GM18867 (cell line): ENCODE data around the gene DNHD1.

Experiments
- ATAC-seq: cut with Tn5 transposase; IDR thresholded peaks from one replicate; pipeline ENCODE4 v1.9.1; 2021; ENCODE audit warnings: mild to moderate bottlenecking, moderate library complexity; ENCODE audit not compliant: unreplicated experiment

The DNHD1 gene

DNA sequence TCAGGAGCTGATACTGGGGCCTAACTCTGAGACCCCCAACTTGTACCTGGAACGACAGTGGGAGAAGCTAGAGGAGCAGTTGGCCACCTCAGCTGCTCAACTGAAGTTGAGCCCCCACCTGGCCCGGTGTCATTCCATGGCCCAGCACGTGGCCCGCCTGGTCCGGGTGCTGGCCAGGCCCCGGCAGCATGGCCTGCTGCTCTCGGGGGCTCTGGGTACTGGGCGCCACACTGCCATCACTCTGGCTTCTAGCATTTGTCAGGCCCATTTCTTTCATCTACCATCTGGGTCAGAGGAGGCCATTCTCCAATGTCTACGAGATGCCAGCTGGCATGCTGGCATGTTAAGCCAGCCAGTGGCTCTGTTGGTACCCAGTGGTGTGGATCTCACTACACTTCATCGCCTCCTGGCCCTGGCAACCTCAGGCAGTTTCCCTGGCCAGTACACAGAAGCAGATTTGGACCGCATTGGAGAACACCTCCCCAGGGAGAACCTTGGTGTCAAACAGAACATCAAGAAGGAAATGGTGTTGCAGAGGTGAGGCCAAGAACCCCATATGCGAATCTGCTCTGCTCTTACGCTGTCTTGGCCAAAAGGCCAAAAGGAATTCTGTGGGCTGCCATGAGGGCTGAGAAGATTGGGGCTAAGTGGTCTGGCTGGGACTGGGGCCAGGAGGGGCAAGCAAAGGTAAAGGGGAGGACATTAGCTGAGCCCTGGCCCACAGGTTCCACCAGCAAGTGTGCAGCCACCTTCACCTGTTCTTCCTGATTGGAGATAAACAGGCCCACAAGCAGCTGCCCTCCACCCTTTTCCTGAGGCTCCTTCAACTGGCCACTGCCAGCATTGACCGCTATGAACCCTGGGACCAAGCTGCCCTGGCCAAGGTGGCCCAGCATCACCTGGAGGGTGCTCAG lies 60.9 kb downstream of the DNHD1 start:
- ATAC-seq, result no peak

DNA sequence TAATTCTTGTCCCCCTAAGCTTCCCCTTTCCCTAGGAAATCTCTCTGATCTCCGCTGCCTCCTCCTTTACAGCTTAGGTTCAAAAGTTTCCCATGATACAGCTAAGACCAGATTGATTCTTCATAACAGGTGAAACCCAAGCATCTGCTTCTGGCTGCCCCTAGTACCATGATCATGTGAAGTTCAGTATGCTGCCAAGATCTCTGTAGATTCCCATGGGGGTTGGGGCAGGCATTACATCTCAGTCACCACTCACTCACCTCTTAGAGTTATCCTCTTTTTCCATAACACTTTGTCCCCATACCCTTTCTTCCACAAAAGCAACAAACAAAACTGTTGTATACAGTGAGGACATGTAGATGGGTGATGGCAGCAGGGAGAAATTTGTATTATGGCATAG lies 62.3 kb downstream of the DNHD1 start:
- no peak for ATAC-seq

DNA sequence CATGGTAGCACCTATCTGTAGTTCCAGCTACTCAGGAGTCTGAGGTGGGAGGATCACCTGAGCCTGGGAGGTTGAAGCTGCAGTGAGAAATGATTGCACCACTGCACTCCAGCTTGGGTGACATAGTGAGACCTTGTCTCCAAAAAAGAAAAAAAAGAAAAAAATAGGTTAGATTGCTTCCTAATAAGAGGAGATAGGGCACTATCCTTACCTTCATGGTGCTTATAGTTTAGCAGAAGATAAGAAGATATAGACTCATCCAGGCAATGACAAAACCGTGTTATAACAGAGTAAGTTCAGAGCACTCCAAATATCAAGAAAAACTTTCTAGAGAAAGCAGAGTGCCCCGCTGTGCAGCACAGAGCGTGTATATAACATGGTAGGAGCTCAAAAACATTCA lies 64.2 kb downstream of the DNHD1 start:
- ATAC-seq, result no peak

DNA sequence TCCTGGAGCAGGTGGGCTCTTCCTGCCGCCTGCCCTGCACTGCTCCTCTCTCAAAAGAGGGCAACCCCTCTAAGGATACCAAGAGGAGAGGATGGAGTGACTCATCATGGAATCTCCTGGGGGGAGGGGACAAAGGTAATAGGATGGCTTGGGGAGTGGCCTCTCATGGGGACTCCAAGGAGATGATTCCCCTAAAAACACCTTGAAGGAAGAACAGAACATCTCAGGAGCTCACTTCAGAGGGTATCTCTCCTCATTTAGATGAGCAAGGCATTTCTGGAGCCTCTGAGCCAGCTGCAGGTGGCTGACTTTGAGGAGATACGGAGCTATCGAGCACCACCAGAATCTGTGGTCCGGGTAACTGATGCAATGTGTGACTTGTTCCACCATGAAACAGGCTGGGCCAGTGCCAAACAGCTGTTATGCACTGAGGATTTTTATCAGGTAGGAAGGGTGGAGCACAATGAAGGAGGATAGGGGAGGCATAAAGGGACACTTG lies 66.1 kb downstream of the DNHD1 start:
- ATAC-seq, result no peak

DNA sequence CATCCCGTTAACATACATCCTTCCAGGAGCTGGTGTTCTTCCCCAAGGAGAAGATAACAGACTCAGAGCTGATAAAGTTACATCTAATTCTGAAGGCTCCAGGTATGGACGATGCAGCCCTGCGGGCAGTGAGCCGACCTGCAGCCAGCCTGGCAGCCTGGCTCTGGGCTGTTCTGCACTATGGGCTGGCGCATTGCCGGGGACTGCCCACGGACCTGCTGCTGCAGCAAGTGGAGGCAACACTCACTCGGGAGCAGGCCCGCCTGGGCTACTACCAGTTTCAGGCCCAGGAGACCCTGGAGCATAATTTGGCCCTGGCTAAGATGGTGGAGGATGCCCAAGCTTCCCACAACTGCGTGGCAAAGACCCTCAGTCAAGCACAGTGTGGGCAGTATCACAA lies 66.6 kb downstream of the DNHD1 start:
- no peak for ATAC-seq

DNA sequence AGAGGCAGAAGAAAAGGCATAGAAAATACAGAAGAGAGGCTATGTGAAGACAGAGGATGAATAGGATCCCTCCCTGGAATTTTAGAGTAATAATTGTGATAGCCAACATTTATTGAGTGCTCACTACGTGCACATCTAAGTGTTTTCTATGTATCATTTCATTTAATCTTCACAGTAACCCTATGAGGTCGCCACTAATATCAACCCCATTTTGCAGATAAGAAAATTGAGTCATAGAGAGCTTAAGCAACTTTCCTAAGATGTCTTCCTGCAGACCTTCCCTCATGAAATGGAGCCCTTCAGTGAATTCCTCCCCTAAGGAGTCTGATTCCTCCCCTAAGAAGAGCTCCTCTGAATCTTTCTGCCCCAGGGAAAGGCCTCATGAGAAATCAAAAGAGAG lies 68.2 kb downstream of the DNHD1 start:
- ATAC-seq, result no peak

DNA sequence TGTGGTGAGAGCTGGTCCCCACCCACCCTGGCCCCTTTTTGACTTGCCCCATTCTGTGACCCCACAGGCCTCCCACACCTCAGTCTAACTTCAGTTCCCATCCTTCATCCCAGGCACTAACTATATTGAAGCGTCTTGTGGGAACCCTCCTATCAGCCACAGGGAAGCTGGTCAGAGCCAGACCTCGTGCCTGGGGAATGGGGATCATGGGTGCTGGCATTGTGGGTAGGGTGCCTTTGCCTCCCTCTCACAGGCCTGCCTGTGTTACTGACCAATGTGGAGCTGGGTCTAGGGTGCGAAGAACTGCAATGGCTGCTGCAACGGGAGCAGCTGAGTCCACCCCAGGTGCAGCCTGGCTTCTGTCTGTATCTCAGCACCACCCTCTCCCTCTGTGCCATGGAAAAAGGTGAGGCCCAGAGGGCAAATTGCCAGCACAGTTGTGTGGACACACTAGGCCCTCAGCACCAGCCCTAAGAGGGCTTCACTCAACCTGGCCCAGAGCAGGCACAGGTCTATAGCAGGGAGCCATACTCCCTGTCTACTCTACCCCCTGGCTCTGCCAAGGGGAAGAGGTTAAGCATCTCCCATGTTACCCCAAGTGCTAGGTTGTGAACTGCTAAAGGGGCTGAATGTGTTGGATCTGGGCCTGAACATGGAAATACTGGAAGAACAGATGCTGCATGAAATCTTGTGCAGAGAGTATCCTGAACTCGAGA lies 69.1 kb downstream of the DNHD1 start:
- no peak for ATAC-seq

DNA sequence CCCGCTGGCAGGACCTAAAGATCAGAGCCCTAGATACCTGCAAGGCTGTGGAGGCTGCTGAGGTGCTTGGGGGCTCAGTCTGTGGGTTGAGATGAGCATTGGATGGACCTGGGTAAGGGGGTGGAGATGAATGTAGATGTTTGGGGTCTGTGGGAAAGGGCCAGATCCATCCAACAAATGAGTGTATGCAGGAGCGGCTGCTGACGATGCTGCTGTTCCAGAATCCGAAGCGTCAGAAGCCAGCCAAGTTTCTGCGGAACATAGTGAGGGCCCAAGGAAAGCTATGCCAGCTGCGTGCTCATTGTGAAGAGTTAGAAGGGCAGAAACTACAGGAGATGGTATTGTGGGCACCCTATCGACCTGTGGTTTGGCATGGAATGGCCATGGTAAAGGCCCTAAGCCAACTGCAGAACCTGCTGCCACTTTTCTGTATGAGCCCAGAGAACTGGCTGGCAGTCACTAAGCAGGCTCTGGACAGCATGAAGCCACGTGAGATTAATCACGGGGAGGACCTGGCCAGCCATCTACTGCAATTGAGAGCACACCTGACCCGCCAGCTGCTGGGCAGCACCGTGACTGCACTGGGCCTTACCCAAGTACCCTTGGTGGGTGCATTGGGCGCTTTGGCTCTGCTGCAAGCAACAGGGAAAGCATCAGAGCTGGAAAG lies 69.8 kb downstream of the DNHD1 start:
- no peak for ATAC-seq

DNA sequence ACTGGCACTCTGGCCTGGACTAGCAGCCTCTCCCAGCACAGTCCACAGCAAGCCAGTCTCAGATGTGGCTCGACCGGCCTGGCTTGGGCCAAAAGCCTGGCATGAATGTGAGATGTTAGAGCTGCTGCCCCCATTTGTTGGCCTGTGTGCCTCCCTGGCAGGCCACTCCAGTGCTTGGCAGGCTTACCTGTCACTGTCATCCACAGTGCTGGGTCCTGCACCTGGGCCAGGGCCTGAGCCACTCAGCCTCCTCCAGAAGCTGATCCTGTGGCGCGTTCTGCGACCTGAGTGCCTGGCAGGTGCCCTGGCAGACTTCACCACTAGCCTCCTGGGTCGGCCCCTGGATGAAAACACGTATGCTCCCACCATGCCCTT lies 70.3 kb downstream of the DNHD1 start:
- no peak for ATAC-seq

DNA sequence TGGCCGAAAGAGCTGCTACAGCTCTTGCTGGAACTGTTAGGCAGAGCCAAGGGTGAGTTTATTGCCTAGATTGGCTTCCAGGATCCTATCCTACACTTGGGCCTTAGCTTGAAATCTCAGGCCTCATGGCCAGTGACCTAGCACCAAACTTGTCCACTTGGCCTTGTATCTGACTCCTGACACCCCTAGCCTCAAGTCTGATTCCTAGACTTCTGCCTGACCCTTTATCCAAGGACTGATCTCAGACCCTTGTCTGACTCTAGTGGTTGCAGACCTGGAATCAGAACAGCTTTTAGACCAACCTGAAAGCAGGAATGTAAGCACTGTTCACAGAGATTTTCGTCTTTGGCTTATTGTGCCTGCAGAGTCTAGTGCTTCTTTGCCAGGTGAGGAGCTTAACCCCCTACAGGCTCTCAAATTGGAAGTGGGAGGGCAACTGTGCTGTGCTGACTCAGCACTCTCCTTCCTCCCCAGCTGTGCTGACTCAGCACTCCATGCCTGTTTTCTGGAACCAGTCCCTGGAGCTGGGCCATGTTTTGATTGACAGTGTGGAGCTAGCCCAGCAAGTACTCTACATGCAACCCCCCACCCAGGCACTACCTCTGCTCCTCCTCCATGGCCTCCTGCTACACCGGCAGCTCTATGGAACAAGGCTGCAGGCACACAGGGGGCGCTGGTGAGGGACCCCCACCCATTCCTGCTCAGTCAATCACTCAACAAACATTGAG lies 71.3 kb downstream of the DNHD1 start:
- no peak for ATAC-seq

DNA sequence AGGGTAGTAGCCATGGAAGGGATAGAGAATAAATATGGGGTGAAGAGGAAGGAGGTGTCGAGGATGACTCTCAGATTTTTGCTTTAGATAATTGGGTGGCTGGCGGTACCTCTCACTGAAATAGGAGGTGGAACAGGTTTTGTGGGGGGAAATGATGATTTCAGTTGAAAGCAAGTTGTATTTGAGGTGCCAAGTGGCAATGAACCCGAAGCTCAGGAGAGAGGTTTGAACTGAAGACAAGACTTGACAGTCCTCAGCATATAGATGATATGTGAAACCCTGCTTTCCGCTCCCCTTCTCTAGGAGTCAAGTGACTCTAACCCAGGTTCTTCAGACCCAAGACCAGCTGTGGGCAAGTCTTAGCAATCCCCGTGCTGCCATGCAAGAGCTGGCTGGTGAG lies 72.6 kb downstream of the DNHD1 start:
- ATAC-seq, result no peak

DNA sequence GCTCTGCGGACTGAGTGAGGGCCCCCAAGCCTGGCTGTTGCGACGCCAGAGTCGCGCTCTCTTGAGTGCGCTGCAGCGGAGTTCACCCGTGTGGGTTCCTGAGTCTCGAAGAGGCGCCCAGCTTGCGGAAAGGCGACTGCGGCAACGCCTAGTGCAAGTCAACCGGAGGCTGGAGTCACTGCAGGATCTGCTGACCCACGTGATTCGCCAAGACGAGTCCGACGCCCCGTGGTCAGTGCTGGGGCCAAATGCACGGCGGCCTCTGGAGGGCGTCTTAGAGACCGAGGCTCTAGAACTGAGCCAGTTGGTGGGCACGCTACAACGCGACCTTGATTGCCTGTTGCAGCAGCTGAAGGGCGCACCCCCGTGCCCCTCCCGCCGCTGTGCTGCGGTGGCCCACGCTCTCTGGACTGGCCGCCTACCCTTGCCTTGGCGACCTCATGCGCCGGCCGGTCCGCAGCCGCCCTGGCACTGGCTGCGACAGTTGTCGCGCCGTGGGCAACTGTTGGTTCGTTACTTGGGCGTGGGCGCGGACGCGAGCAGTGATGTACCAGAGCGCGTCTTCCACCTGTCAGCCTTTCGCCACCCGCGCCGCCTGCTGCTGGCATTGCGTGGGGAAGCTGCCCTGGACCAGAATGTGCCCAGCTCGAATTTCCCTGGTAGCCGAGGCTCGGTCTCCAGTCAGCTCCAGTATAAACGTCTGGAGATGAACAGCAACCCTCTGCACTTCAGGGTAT lies 73.8 kb downstream of the DNHD1 start:
- no peak for ATAC-seq

DNA sequence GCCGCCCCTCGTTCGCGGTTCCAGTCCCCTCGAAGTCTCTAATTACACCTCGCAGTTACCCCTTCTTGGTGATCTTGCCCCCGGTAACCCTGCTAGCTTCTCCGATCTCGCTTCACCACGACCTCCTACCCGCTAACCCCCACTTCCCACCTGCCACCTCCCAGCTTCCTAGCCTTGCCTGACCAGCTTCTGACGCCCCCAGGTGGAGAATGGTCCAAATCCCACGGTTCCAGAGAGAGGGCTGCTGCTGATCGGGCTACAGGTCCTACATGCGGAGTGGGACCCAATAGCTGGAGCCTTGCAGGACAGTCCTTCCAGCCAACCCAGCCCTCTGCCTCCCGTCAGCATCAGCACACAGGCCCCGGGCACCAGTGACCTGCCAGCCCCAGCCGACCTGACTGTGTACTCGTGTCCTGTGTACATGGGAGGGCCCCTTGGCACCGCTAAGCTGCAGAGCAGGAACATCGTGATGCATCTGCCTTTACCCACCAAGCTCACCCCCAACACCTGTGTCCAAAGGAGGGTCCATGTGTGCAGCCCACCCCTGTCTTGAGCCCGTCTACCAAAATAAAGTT lies 74.4 kb downstream of the DNHD1 start:
- ATAC-seq, result no peak

DNA sequence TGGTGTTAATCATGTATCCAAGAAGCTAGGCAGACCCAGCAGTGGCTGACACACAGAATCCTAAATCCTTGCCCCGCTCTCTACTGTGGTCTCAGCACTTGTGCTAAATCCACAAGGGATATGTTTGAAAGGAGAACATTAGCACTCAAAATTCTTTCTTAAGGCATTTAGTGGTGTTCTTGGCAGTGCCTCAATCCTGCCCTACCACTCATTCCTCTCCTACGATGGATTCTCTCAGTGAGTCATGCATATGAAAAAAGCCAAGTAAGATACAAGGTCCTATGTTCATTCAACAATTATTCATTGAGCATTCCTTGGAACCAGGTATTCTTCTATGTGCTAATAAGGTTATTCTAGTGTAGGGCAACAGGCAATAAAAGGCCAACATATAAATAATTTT lies 75.1 kb downstream of the DNHD1 start:
- ATAC-seq, result no peak

DNA sequence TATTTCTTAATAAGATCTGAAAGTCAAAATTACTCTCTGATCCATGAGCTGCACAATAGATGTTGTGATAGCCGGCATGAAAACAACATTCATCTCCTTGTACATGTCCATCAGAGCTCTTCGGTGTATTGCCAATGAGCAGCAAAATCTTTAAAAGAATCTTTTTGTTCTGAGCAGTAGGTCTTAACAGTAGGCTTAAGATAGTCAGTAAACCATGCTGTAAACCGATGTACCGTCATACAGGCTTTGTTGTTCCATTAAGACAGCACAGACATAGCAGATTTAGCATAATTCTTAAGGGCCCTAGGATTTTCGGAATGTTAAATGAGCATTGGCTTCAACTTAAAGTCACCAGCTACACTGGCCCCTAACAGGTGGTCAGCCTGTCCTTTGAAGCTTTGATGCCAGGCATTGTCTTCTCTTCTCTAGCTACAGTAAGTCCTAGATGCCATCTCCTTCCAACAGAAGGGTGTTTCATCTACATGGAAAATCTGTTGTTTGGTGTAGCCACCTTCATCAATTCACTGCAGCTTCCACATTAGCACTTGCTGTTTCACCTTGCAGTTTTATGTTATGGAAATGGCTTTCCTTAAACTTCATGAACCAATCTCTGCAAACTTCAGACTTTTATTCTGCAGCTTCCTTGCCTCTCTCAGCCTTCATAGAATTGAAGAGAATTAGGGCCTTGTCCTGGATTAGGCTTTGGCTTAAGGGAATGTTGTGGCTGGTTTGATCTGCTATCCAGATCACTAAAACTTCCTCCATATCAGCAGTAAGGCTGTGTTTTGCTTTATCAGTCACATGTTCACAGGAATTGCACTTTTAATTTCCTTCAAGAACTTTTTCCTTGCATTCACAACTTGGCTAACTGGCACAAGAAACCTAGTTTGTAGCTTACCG lies 78.0 kb downstream of the DNHD1 start:
- ATAC-seq, result no peak

DNA sequence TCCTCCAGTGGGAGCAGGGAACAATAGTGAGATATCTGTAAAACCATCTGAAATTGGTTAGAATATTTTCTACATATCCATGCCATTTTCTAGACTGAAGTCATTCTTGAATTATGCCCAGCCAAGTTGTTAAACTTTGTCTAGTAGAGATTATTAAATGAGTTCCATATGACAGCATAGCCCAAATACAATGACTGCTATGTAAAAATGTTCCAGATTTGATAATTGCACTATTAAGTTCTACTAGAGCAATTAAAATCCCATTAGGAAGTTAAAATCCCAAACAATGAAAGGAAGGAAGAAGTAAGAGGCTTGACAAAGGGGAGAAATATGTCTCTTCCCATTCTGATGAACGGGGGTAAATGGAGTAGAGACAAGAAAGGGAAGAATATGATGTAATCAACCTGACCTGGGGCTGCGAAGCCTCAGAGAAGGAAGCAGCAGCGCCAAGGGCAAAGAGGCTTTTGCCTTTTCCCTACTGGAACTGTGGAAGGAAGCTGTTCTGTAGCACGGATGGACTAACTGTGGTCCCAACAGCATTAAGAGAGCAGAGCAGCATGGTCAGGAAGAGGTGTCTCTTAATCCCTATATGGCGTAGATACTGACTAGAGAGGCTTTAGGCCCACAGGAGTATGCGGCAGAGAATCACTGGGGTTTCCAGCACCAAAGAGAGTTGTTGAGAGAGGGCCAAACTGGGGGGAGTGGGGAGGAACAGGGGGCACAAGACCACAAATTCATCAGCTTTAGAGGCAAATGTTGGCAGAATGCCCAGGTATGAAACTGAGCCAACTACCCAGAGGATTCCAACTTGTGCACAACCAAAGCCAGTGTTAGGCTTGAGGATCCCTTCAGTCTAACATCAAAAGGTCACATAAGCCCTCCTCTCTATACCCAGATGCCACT lies 79.6 kb downstream of the DNHD1 start:
- no peak for ATAC-seq

DNA sequence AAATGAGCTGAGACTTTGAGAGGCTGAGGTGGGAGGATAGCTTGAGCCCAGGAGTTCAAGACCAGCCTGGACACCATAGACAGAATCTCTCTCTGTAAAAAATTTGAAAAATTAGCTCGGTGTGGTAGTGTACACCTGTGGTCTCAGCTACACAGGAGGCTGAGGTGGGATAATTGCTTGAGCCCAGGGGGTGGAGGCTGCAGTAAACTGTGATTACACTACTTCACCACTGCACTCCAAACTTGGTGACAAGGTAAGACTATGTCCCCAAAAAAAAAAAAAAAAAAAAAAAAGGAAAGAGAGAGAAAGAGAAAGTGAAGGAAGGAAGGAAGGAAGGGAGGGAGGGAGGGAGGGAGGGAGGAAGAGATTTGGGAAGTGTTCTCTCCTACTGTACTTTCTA lies 81.1 kb downstream of the DNHD1 start:
- no peak for ATAC-seq

DNA sequence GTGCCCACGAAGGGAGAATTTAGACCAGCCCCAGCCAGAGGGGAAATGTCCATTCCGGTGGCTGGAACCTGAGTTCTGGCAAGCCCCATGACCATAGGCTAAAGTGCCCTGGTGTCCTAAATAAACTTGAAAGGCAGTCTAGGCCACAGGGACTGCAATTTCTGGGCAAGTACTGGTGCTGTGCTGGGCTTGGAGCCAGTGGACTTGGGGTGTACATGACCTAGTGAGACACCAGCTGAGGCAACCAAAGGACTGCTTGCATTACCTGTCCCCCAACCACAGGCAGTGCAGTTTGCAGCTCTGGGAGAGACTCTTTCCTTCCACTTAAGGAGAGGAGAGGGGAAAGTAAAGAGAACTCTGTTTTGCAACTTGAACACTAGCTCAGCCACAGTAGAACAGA lies 82.6 kb downstream of the DNHD1 start:
- ATAC-seq, result no peak
